Activated CD8-positive, alpha-beta memory T cell treated with anti-CD3 and anti-CD28 coated beads for 1 hour (primary cell): ENCODE data around the gene IGSF9.
"Not testable (repeated sequence)": the region's sequence is repeated elsewhere in the genome, so short reads cannot be mapped to it uniquely, and the experiment has no call there.

Source experiments
- DNase-seq, 2 donors: peaks; one replicate each; pipeline ENCODE4 v3.0.0-alpha.2; 2020; ENCODE audit warnings: low read depth in 1 of 2; ENCODE audit errors: extremely low read depth in 1 of 2

The IGSF9 gene

DNA sequence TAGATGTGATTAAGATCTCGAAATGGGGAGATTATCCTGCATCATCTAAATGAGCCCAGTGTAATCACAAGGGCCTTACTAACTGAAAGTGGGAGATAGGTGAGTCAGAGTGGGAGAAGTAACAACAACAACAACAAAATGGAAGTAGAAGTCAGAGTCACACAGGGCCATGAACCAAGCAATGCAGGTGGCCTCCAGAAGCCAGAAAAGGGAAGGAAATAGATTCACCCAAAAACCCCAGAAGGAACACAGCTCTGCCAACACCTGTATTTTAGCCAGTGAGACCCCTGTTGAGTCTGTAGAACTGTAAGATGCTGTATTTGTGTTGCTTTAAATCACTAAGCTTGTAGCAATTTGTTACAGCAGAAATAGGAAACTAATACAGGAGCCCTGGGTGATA lies 24.2 kb downstream of the IGSF9 start:
- DNase-seq: no peak

DNA sequence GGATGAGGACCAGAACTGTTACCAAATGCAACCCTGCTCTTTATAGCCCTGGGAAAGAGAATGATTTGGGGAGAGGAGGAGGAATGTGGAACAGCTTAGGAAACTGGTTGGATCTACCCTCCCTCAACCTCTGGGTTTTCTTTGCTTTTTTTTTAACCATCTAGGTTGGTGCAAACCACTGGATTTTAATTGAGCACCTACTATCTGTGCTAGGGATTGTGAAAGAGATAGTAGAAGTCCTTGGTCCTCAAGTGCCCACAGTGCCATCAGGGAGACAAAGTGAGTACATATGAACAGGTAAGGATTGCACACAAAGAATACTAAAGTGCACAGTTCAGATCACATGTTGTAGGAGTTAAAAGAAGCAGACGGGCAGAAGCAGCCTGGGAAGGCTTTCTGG lies 24.8 kb downstream of the IGSF9 start:
- DNase-seq: no peak

DNA sequence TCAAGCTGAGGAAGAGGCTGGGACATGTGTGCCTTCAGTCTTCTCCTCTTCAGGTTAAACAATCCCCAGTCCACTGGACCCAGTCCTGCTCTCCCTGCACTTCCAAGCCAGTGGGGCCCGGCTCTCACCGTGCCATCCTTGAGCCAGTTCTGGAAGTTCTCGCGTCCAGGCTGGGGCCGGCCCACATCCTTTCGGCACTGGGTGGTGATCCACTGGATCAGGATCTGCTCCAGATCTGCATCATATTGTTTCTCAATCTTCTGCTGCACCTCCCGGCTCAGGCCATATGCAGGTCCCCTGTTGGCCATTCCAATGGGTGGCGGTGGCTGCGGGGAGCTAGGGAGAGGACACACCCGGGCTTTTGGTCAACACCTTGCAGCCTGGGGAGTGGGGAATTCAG lies 25.2 kb downstream of the IGSF9 start:
- no peak for DNase-seq

DNA sequence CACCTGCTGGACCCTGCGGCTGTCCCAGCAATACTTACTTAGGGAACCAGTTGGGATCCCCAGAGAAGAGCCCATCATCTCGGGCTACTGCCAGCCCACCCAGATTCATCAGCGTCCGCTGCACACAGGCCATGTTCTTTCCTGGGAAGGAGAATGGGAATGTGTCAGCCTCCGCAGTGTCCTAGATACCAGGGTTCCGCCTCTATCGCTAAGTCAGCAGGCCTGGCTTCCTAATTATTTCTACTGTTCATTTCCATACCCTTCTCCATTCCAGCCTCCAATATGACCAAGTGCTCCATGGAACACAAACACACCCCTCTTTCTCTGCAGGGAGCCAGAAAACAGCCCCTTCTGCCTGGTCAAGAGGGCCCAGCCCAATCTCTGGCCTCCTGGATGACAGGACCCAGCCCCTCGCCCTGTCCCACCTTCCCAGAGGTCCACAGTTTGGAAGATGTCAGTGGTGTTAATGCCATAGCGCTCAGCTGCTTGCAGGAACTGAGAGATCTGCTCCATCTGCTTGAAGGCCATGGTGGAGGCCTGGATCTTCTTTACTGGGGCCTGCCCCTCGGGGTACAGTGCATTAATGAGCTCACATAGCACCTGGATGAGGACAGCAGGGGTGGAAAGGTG lies 26.1 kb downstream of the IGSF9 start:
- DNase-seq: no peak

DNA sequence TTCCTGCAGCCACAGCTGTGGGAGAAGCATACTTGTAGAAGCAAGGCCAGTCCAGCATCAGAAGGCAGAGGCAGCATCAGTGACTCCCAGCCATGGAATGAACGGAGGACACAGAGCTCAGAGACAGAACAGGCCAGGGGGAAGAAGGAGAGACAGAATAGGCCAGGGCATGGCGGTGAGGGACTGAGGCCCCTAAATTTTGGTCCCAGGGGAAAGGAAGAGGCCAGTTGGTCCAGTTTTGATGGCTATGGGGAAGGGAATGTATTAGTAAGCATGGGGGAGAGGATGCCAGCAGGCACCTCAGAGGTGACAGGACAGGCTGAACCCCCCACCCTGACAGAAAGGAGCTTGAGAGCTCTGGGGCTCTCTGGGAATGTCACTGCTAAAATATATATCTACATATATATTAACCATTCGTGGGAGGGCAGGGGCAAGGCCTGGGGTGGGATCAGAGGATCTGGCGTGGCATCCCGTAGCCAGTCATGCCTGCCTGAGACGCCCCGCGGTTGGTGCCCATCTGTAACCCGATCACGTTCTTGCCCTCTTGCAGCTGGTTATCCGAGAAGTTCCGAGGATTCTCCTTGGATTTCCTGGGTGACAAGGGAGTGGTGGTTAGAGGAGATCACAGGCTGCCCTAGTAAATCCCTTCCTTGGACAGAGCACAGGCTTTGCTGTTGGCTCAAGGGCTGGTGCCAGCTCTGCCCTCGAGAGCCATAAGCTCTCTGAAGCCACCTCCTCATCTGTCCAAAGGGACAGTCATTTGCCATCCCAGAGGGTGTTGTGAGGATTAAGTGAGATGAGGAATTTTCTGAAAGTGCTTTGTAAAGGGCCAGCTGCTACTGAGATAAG lies 26.8 kb downstream of the IGSF9 start:
- no peak for DNase-seq

DNA sequence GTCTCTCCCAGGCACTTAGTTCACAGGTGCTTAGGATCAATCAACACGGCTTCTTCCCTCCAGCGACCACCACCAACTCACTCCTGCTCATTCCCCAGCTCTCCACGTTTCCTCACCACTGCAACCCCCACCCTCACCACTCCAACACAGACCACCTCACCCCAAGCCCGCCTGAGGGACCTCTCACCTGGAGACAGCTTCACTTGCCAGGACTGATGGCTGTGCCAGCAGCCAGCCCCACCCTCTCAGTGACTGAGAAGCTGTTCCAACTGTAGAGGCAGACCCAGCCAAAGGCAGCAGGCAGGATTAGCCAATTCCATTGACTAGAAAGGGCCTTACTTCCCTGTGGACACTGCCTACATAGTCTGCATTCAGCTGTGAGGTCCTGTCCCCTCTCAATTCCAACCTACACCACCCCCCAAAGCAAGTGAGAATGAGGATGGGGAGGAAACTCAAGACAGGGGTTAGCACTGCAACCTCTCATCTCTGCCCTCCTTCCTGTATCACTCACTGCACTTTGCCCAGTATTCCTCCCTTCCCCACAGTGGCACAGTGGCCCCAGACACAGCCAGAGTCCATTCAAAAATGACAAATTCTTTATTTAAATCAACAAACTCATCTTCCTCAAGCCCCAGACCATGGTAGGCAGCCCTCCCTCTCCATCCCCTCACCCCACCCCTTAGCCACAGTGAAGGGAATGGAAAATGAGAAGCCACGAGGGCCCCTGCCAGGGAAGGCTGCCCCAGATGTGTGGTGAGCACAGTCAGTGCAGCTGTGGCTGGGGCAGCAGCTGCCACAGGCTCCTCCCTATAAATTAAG lies 27.7 kb downstream of the IGSF9 start:
- DNase-seq: no peak

DNA sequence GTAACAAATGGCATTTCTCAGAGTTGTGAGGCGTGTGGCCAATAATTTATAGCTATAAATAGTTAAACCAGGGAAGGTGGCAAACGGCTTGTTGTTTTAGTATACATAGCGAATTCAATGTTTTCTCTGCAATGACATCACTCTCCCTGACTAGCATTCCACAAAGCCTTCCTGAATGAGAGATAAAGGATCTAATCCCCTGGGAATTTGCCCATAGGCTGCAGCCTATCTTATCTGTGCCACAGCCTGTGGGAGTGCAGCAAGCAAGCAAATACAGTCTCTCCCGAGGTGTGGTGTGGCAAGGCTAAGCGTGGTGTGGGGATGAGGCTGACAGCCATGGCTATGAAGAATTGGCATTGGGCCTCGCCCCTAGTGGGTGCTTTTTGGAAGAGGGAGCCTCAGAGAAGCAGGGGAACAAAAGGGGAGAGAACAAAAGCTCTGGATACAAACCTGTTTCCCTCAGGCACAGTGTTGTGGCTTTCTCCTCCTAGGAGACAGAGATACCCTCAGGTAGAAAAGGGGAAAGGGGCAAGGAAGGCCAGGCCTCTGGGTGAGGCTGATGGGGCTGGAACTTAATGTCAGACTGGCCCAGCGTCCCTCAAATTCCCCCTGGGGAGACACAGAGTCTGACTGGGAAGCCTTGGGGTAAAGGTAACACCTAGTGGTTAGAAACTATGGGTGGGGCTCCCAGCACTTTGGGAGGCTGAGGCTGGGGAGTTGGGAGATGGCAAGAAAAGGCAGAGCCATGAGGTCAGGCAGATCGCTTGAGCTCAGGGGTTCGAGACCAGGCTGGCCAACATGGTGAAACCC lies 29.0 kb downstream of the IGSF9 start:
- no peak for DNase-seq

DNA sequence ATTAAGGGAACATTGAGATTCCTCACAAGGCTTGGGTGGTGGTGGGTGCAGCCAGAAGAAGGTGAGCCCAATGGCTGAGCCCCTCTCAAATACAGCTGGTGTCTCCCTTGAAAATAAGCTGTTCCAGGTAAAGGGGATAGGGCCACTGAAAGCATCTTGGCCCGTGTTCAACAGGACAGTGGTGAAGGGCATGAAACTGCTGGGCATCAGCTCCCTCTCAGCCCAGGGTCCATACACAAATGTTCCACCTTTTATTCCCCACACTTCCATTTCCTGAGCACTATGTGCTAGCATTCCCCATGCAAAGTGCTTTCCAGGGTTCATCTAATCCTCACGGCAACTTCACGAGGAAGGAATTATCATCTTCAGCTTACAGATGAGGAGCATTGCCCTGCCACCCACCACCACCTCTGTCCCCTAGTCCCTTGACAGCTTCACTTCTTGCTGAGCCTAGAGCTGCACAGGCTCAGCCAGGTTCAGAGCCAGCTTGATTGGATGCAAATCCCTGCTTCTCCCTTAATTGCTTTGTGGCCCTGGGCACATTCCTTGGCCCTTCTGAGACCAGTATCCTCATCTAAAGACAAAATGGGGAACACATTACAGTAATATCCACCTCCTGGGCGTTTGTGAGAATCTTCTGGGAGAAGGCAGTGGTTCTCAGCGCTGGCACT lies 29.7 kb downstream of the IGSF9 start:
- DNase-seq: no peak

DNA sequence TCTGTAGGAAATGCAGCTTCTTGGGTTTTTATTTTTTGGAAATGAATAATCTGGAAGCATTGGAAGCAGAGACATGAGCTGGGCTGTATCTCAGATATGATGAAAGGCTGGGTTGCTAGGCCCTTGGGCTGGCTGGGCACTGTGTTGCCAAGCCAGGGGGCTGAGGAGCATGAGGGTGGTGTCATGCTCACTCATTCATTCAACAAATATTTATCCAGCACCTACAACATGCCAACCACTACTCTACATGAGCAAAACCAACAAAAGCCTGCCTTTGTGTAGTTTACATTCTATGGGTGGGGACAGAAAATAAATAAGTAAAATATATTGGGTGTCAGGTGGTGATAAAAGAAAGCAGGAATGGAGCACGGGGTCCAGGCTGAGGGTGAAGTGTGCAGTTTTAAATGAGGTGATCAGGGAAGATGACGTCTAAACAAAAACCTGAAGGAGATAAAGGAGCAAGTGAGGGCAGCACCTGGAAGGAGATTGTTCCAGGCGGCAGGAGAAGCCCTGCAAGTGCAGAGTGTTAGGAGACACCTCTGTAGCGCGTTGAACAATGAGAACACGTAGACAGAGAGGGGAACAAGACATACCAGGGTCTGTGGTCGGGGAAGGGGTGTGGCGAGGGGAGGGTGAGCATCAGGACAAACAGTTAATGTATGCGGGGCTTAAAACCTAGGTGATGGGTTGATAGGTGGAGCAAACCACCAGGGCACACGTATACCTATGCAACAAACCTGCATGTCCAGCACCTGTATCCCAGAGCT lies 31.0 kb downstream of the IGSF9 start:
- DNase-seq: no peak

DNA sequence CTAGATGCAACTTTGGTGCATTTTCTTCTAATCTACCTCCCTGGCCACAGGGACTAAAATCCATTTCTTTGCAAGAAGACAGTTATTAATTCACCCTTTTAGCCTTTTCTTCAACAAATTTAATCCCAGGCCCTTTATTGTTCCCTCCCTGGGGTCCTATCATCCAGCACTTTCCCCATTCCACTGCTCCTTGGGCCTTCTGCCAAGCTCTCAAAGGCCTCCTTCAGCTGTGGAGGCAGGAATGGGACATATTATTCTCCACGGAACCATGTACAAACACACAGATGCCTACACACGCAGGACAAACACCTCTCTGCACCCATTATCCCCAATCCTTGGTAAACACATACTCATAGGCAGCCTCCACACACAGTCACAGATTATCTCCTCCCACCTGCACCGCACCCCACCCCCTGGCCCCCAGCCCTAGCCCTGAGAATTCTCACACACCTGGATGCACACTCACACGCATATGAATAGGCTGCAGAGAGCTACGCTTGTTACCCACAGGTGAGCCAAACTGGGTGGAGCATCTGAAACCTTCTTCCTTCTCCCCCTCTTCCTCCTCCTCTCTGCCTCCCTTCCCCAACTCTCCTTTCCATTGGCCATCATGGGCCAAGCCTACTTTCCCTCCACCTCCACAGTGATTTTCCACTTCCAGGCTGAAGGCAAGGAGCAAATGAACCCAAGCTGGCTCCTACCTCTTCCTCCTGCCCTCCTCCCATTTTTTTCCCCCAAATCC lies 31.8 kb downstream of the IGSF9 start:
- no peak for DNase-seq

DNA sequence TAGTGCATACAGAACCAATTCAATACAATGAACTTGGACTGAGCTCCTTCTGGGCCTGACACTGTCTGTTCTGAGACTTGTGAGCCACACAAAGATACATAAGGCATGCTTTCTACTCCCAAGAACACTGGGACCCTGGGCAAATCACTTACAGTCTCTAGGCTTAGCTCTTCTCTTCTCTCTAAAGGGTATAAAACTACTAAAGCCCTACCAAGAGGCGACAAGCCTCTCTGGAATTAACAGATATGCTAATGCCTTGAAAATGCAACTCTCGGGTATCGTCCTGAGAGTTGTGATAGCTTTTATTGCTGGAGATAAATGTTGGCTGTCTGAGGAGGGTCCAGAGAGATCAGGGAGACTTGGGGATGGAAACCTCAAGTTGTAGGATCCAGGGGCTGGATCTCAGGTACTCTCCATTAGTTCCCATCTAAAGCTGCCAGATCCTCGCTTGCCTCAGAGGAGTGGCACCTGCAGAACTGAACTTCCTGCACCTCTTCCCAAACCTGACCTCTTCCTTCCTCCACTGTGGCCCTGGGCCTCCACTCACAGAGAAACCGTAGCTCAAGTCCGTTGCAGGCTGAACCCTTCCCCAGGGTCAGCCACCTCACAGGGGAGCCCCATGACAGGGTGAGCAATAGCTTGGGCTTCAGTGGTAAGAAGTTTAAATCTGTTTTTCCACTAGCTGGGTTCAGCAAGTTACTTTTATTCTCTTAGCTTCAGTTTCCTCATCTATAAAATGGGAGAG lies 33.9 kb downstream of the IGSF9 start:
- DNase-seq: no peak

DNA sequence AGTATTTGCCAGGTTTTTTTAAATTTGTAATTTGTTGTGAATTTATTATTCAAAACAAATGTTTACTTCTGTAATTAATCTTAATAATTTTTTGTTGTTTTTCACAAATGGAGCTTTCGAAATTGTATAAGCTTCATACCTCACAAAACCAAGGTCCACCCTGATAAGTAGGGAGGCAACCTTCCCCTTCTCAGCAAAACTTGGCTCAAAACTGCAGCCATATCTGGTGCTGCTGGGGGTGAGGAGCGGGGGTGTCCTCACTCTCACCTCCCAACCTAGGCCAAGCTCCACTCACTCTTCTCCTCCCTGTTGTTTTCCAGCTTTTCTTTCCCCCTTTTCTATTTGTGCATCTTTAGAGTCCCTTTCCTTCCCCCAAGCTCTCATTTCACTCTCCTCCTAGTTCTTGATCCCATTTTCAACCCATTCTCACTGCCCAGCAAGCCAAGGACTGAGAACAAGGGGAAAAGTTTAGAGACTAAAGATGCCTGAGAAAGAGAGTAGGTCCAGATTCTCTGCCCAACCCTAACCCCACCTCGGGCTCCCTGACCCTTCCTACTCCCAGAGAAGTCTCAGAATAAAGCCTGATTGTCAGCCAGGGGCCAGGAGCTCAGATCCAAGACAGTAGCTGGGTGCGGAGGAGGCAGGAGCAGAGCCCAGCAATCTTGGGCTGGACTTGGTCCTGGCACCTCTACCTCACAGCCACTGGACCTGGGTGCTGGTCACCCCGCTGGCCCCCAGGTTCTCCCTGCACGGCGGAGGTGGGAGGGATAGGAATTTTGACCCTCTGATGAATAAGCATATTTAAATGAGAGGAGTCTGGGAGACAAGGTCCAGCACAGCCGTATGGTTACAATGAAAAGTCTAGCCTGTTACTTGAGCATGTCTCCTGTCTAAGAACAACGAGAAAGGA lies 37.1 kb downstream of the IGSF9 start:
- DNase-seq: no peak

DNA sequence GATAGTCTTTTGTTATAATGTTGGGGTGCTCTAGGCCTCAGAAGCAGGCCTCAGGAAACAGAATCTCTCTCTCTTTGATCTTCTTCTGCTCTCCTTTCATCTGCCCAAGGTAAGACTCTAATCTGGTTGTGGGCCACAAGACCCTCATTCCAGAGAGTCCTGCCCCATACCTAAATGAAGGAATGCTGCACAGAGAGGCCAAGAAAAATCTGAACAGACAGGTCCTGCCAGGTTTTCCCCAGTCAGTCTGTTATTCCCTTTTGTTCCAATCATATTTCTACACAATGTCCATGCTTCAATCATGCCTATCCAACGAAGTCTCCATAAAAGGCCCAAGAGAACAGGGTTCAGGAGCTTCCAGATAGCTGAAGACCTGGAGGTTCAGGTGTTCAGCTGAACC lies 38.5 kb downstream of the IGSF9 start:
- no peak for DNase-seq

DNA sequence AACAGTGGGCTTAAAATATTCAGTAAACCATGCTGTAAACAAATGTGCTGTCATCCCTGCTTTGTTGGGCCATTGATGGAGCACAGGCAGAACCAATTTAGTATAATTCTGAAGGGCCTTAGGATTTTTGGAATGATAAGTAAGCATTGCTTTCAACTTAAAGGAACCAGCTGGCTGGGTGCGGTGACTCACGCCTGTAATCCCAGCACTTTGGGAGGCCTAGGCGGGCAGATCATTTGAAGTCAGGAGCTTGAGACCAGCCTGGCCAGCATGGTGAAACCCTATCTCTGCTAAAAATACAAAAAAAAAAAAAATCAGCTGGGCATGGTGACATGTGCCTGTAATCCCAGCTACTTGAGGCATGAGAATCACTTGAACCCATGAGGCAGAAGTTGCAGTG lies 41.4 kb downstream of the IGSF9 start:
- DNase-seq: not testable (repeated sequence)

DNA sequence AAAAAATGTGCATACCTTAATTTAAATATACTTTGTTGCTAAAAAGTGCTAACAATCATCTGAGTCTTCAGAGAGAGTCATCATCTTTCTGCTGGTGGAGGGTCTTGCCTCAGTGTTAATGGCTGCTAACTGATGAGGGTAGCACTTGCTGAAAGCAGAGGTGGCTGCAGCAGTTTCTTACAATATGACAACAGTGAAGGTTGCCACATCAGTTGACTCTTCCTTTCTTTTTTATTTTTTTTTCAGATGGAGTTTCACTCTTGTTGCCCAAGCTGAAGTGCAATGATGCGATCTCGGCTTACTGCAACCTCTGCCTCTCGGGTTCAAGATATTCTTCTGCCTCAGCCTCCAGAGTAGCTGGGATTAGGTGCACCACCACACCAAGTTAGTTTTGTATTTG lies 42.9 kb downstream of the IGSF9 start:
- DNase-seq: no peak

DNA sequence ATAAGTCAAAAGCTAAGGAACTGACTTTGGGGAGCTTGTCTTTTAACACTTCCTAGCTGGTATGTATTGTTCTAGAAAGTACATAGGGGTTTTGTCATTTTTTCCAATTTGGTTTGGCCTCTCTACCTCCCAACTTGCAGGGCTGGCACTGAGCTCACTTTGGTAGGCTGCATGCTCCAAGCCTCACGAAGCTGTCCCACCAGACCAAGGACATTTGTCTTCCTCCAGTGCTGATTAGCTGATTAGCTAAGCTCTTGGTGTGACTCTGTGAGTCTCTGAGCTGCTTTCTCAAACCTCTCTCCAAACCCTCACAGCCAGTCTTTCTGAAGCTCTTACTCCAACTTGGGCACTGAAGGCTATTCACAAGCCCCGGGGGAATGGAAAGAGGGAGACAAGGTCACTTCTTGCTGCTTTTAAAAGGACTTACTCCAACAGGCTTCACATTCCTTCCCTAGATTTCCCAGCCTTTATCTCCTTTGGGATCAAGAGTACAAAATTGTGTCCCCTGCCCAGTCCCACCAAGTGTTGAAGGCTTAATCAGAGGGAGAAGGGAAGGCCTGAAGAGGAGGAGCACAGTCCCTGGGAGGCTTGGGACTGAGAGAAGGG lies 44.6 kb downstream of the IGSF9 start:
- DNase-seq: no peak
